H1 (cell line): ENCODE measurements around the gene ALKBH1. TPM values are rescaled to one million over a fixed set of nuclear protein-coding genes. Genes with fewer than 3 reads are reported as not detected.
A peak's percentile ranks its signal among the peaks of the same experiment; 100 is the strongest.

ENCODE experiments used
- CTCF ChIA-PET: fragments of 300-600 bp; sonication (Branson Sonifier 250); formaldehyde crosslinking; loops from one replicate; lab custom pipeline; 2021; ENCODE audit not compliant: partially characterized antibody; lab: Charles Lee
- POLR2A ChIA-PET: fragments of 300-600 bp; sonication (Branson Sonifier 250); formaldehyde crosslinking; loops from one replicate; lab custom pipeline; 2021; ENCODE audit warnings: inconsistent platforms; ENCODE audit not compliant: partially characterized antibody; lab: Charles Lee
- DNase-seq, 2 experiments: peaks; one replicate each; pipeline versions ENCODE4 v3.0.0 to v3.0.0-alpha.2; 2010 to 2022; ENCODE audit warnings: low spot score in 2 of 2, low read depth in 1 of 2, mixed read lengths in 1 of 2
- FAIRE-seq: peaks from 2 replicates; lab custom pipeline; 2011; peaks lifted over from hg19 to GRCh38; lab: Jason Lieb, UNC
- H2AFZ ChIP-seq: 2 replicates; pipeline ENCODE4 v1.8.1; 2012; ENCODE audit warnings: low read length, inconsistent platforms
- H2AK5ac ChIP-seq: 2 replicates; pipeline ENCODE4 v1.6.1; 2013; ENCODE audit warnings: low read depth, low read length
- H2BK120ac ChIP-seq: replicated peaks from 2 replicates; pipeline ENCODE3; 2013; ENCODE audit warnings: low read depth, low read length, inconsistent platforms
- H2BK12ac ChIP-seq: 2 replicates; pipeline ENCODE4 v1.6.1; 2013; ENCODE audit warnings: low read depth, low read length
- H2BK15ac ChIP-seq: 2 replicates; pipeline ENCODE4 v1.6.1; 2013; ENCODE audit warnings: low read length
- H2BK20ac ChIP-seq: 2 replicates; pipeline ENCODE4 v1.6.1; 2013; ENCODE audit warnings: low read length
- H2BK5ac ChIP-seq: 2 replicates; pipeline ENCODE4 v1.6.1; 2013; ENCODE audit warnings: low read depth, low read length
- H3K14ac ChIP-seq: 2 replicates; pipeline ENCODE4 v1.6.1; 2013; ENCODE audit warnings: inconsistent platforms; ENCODE audit not compliant: insufficient read length
- H3K18ac ChIP-seq: 2 replicates; pipeline ENCODE4 v1.6.1; 2013; ENCODE audit warnings: low read length; ENCODE audit errors: extremely low read depth
- H3K23ac ChIP-seq: 2 replicates; pipeline ENCODE4 v1.6.1; 2013; ENCODE audit warnings: inconsistent platforms; ENCODE audit not compliant: insufficient read length
- H3K23me2 ChIP-seq: 2 replicates; pipeline ENCODE4 v1.6.1; 2013; ENCODE audit warnings: low read depth, low read length
- H3K27ac ChIP-seq: 2 replicates; pipeline ENCODE4 v1.6.1; 2011; ENCODE audit warnings: low read depth, low read length, inconsistent platforms
- H3K27me3 ChIP-seq, 4 experiments: replicated peaks in 1 of 4; 1 replicate in 1 of 4; 2 replicates in 3 of 4; pipeline versions ENCODE4 v1.6.1 to v1.8.1; 2011 to 2013; ENCODE audit warnings: low read length in 3 of 4, mild to moderate bottlenecking in 3 of 4, inconsistent platforms in 2 of 4, mixed read lengths in 2 of 4, moderate library complexity in 1 of 4; ENCODE audit not compliant: control insufficient read depth in 3 of 4, insufficient read depth in 3 of 4; ENCODE audit errors: extremely low read depth in 1 of 4
- H3K36me3 ChIP-seq, 4 experiments: 2 replicates each; pipeline versions ENCODE4 v1.6.1 to v1.8.1; 2011 to 2013; ENCODE audit warnings: mild to moderate bottlenecking in 4 of 4, low read length in 3 of 4, moderate library complexity in 2 of 4, control low read depth in 1 of 4, inconsistent platforms in 1 of 4; ENCODE audit not compliant: insufficient read depth in 4 of 4, control insufficient read depth in 2 of 4
- H3K4ac ChIP-seq: replicated peaks from 2 replicates; pipeline ENCODE3; 2013; ENCODE audit warnings: low read length, low read depth, mixed read lengths, inconsistent platforms; ENCODE audit not compliant: insufficient read length
- H3K4me1 ChIP-seq, 4 experiments: replicated peaks in 1 of 4; 1 replicate in 1 of 4; 2 replicates in 3 of 4; pipeline versions ENCODE4 v1.6.1 to v1.8.1; 2011 to 2013; ENCODE audit warnings: low read length in 3 of 4, inconsistent platforms in 2 of 4, mixed read lengths in 1 of 4; ENCODE audit not compliant: insufficient read depth in 4 of 4, control insufficient read depth in 3 of 4
- H3K4me2 ChIP-seq, 2 experiments: 2 replicates each; pipeline versions ENCODE4 v1.6.1 to v1.8.1; 2011 to 2013; ENCODE audit warnings: low read depth in 2 of 2, low read length in 2 of 2, control low read depth in 1 of 2, inconsistent platforms in 1 of 2, mild to moderate bottlenecking in 1 of 2; ENCODE audit not compliant: insufficient read depth in 1 of 2
- H3K4me3 ChIP-seq, 4 experiments: fragments of 200-600, 300-600 bp in 1 of 4; sonication (generic), shearing (Covaris generic), sonication (Bioruptor Twin) in 1 of 4; 2 replicates each; pipeline versions ENCODE4 v1.5.1 to v1.8.1; 2011 to 2016; ENCODE audit warnings: low read length in 4 of 4, low read depth in 3 of 4, control low read depth in 2 of 4, inconsistent platforms in 2 of 4, mild to moderate bottlenecking in 2 of 4, mixed read lengths in 1 of 4, moderate library complexity in 1 of 4; ENCODE audit not compliant: insufficient read depth in 2 of 4; ENCODE audit errors: extremely low read depth in 1 of 4
- H3K56ac ChIP-seq: replicated peaks from 2 replicates; pipeline ENCODE3; 2013; ENCODE audit warnings: low read depth, mild to moderate bottlenecking, mixed read lengths, low read length, inconsistent platforms; ENCODE audit not compliant: insufficient read length
- H3K79me1 ChIP-seq: 2 replicates; pipeline ENCODE4 v1.6.1; 2013; ENCODE audit warnings: low read depth, low read length, control low read depth
- H3K79me2 ChIP-seq, 2 experiments: 2 replicates each; pipeline versions ENCODE4 v1.6.1 to v1.8.1; 2012 to 2013; ENCODE audit warnings: low read length in 2 of 2, mild to moderate bottlenecking in 2 of 2, inconsistent platforms in 1 of 2; ENCODE audit not compliant: insufficient read depth in 2 of 2, control insufficient read depth in 1 of 2
- H3K9ac ChIP-seq, 4 experiments: replicated peaks in 1 of 4; 1 replicate in 1 of 4; 2 replicates in 3 of 4; pipeline versions ENCODE4 v1.6.1 to v1.8.1; 2011 to 2013; ENCODE audit warnings: low read depth in 3 of 4, low read length in 3 of 4, control low read depth in 2 of 4, mild to moderate bottlenecking in 2 of 4, moderate library complexity in 2 of 4, inconsistent platforms in 1 of 4; ENCODE audit errors: extremely low read depth in 1 of 4
- H3K9me3 ChIP-seq, 2 experiments: 2 replicates each; pipeline versions ENCODE4 v1.6.1 to v1.8.1; 2012 to 2013; ENCODE audit warnings: mild to moderate bottlenecking in 2 of 2, moderate library complexity in 2 of 2, control low read depth in 1 of 2, inconsistent platforms in 1 of 2, low read depth in 1 of 2, low read length in 1 of 2, mixed read lengths in 1 of 2; ENCODE audit not compliant: insufficient read depth in 2 of 2
- H4K20me1 ChIP-seq, 2 experiments: replicated peaks in 1 of 2; 2 replicates each; pipeline versions ENCODE3 to v1.8.1; 2011 to 2013; ENCODE audit warnings: inconsistent platforms in 2 of 2, low read length in 2 of 2, mild to moderate bottlenecking in 1 of 2; ENCODE audit not compliant: insufficient read depth in 2 of 2, control insufficient read depth in 1 of 2
- H4K5ac ChIP-seq: 2 replicates; pipeline ENCODE4 v1.6.1; 2013; ENCODE audit warnings: low read length, low read depth, mixed read lengths, inconsistent platforms; ENCODE audit not compliant: insufficient read length
- H4K8ac ChIP-seq: 2 replicates; pipeline ENCODE4 v1.8.0; 2013; ENCODE audit warnings: mild to moderate bottlenecking, moderate library complexity, low read length, inconsistent platforms; ENCODE audit not compliant: insufficient read depth; ENCODE audit errors: extremely low read depth
- H4K91ac ChIP-seq: replicated peaks from 2 replicates; pipeline ENCODE3; 2013; ENCODE audit warnings: low read length, mixed read lengths, inconsistent platforms; ENCODE audit not compliant: insufficient read length
- CTBP2 ChIP-seq: IDR thresholded peaks from 2 replicates; pipeline ENCODE4 v1.7.0; 2011; ENCODE audit warnings: borderline replicate concordance, mild to moderate bottlenecking, moderate library complexity, mixed read lengths, low read length; ENCODE audit not compliant: insufficient read depth, insufficient read length
- JUN ChIP-seq: IDR thresholded peaks from 2 replicates; pipeline ENCODE4 v1.6.1; 2011; ENCODE audit warnings: low read depth, mild to moderate bottlenecking, improper control_type of control experiment, low read length
- RBBP5 ChIP-seq: IDR thresholded peaks from 2 replicates; pipeline ENCODE4 v1.7.1; 2012; ENCODE audit warnings: low read depth, mild to moderate bottlenecking, inconsistent platforms, low read length, moderate library complexity, borderline replicate concordance
- WGBS, 2 experiments: shearing (Covaris generic) in 1 of 2; methylation state at CpG; one replicate each; pipeline versions ENCODE4 v1.1.6 to v1.1.7; 2013 to 2015; ENCODE audit warnings: low lambda C conversion rate in 2 of 2, mixed read lengths in 2 of 2, inconsistent platforms in 1 of 2, low coverage in 1 of 2, missing lambda C conversion rate in 1 of 2; ENCODE audit not compliant: insufficient replicate concordance in 2 of 2, insufficient coverage in 1 of 2, insufficient read length in 1 of 2; ENCODE audit errors: extremely low coverage in 1 of 2, missing lambda C conversion rate in 1 of 2; 5-methylcytosine and 5-hydroxymethylcytosine counted together
- long read RNA-seq, 2 experiments: library from RNA in 1 of 2; library from capped mRNA in 1 of 2; stranded (forward); transcript quantifications; one replicate each; pipeline ENCODE4 v2.0.0, GENCODE V29; 2021; ENCODE audit warnings: inconsistent platforms in 1 of 2
- polyA minus RNA-seq, 3 experiments: library from RNA; depleted of rRNA, polyadenylated mRNA; stranded (reverse); fragments of >200 nt; gene quantifications; 1 replicate in 2 of 3; 2 replicates in 1 of 3; pipeline ENCODE4 v1.2.3, GENCODE V29; 2011
- polyA plus RNA-seq, 7 experiments: library from polyadenylated mRNA; depleted of rRNA in 3 of 7; stranded (reverse) in 5 of 7; unstranded in 2 of 7; fragments of >200 nt in 5 of 7; fragments of 200-250 nt in 2 of 7; gene quantifications; 1 replicate in 5 of 7; 2 replicates in 1 of 7; 4 replicates in 1 of 7; pipeline versions ENCODE4 v1.2.1 to v1.2.3, GENCODE V29; 2011 to 2013; ENCODE audit warnings: missing spikeins in 2 of 7, mixed read lengths in 2 of 7
- total RNA-seq: library from RNA; stranded (reverse); fragmentation: NEBNext Ultra II Directional; extraction: Animal tissue kit (Norgen Biotek cat#: 25700); gene quantifications from 2 replicates; pipeline ENCODE4 v1.2.1, GENCODE V29; 2021
- TF ChIP-seq, protein P1 (sequence below): IDR thresholded peaks from 2 replicates; pipeline ENCODE4 v1.6.1; 2012; ENCODE audit warnings: inconsistent platforms

The ALKBH1 gene, protein sequence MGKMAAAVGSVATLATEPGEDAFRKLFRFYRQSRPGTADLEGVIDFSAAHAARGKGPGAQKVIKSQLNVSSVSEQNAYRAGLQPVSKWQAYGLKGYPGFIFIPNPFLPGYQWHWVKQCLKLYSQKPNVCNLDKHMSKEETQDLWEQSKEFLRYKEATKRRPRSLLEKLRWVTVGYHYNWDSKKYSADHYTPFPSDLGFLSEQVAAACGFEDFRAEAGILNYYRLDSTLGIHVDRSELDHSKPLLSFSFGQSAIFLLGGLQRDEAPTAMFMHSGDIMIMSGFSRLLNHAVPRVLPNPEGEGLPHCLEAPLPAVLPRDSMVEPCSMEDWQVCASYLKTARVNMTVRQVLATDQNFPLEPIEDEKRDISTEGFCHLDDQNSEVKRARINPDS
- total RNA-seq (19.9 and 20.0 TPM in 2 replicates), polyA plus RNA-seq (2011; rRNA removed) (9.5 and 14.3 TPM in 2 replicates), polyA minus RNA-seq (2011; rRNA and poly(A)+ RNA removed) (16.7 and 19.7 TPM in 2 replicates)
- polyA plus RNA-seq (2011; cell fraction: cytosol; rRNA removed): 11.9 TPM
- polyA plus RNA-seq (2011; cell fraction: nucleus; rRNA removed): 9.4 TPM
- 10.0 to 14.0 TPM (median 12.2 TPM) in 4 replicates for polyA plus RNA-seq (2012, experiment 1 of 2)
- polyA plus RNA-seq (2012, experiment 2 of 2): 4.6 TPM
- polyA plus RNA-seq (2013, experiment 1 of 2): 10.5 TPM
- 10.7 TPM for polyA plus RNA-seq (2013, experiment 2 of 2)
- polyA minus RNA-seq (2011; cell fraction: cytosol; rRNA and poly(A)+ RNA removed): 9.5 TPM
- 8.6 TPM for polyA minus RNA-seq (2011; cell fraction: nucleus; rRNA and poly(A)+ RNA removed)
- long read RNA-seq, experiment 1, transcript ALKBH1-201 (6 exons, 2,594 nt): major isoform, 5 of 18 reads
- long read RNA-seq, experiment 1, partial matches to known transcripts: 5 of 18 reads
- long read RNA-seq, experiment 1, other reads (novel, unspliced or antisense): 8 of 18 reads
- long read RNA-seq, experiment 2, transcript ALKBH1-201 (6 exons, 2,594 nt): major isoform, 28 of 40 reads
- long read RNA-seq, experiment 2, partial matches to known transcripts: 2 of 40 reads
- long read RNA-seq, experiment 2, other reads (novel, unspliced or antisense): 10 of 40 reads

DNA sequence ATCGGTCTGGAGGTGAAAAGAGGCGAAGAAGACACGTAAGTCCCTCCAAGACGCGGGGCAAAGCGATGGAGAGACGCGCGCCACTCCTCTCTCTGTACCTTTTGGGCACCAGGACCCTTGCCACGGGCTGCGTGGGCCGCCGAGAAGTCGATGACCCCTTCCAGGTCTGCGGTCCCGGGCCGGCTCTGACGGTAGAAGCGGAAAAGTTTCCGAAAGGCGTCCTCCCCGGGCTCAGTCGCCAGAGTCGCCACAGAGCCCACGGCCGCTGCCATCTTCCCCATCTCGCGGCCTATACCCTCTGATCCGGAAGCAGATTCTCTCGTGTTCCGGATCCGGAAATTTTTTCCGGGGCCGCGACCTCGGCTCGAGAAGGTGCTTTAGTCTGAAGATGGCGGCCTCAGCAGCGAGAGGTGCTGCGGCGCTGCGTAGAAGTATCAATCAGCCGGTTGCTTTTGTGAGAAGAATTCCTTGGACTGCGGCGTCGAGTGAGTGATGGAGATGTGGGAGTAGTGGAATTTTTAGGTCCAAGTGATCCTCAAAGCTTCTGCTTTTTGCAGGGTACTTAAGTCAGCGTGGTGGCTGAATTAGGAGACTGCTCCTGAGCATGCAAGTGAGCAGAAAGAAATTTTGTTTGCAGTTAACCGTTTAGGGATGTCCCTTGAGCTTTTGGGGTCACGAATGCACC is at the start of gene ALKBH1, which contains the start of gene SLIRP:
ALKBH1 (minus strand) TSS at position 300 of the 685 bp plus-strand sequence; CDS start at position 281, 19 bp downstream.
SLIRP (plus strand) TSS at position 380 of the 685 bp plus-strand sequence; CDS start at position 389, 9 bp downstream.
- H2BK20ac ChIP-seq: no peak within 1 kb of the TSS
- H4K8ac ChIP-seq: peak within 1 kb of the TSS; percentile 94; the same call in 1 of the 2 replicates
- H3K14ac ChIP-seq: no peak within 1 kb of the TSS
- H3K36me3 ChIP-seq: peaks cover 8 to 39% (median 29%) of the 10 kb centered on the region in 4 experiments
- H3K79me2 ChIP-seq: peaks cover 36 to 75% of the 10 kb centered on the region in 2 experiments
- no peak within 1 kb of the TSS for H4K91ac ChIP-seq
- peak within 1 kb of the TSS; percentile 75 to 86 for H3K4me2 ChIP-seq
- peaks cover 6 to 11% of the 10 kb centered on the region in 2 experiments for H4K20me1 ChIP-seq
- H3K4me3 ChIP-seq: peak within 1 kb of the TSS; percentile 68 to 98 (median 94)
- H3K9ac ChIP-seq: peak within 1 kb of the TSS; percentile 88 to 98 (median 94)
- H3K56ac ChIP-seq: peak within 1 kb of the TSS; percentile 2
- H3K23ac ChIP-seq: no peak within 1 kb of the TSS
- H3K4me1 ChIP-seq: peaks cover 0 to 2% (median 1%) of the 10 kb centered on the region in 4 experiments; a peak in 2 of 7 replicates
- peaks cover 4% of the 10 kb centered on the region; the same call in 1 of the 2 replicates for H3K79me1 ChIP-seq
- H2BK15ac ChIP-seq: no peak within 1 kb of the TSS
- no peaks in the 10 kb centered on the region for H3K27me3 ChIP-seq
- peak within 1 kb of the TSS; percentile 85 for H3K27ac ChIP-seq
- peaks cover 8% of the 10 kb centered on the region for H3K23me2 ChIP-seq
- WGBS, 2 experiments: 3% methylated on average over 49 of the region's 49 CpGs; no CpG with 5 or more reads in 1 of the 2 experiments
- H2BK120ac ChIP-seq: no peak within 1 kb of the TSS
- peak within 1 kb of the TSS; percentile 12 for H3K4ac ChIP-seq
- H2AK5ac ChIP-seq: peak within 1 kb of the TSS; percentile 54; the same call in 1 of the 2 replicates
- no peaks in the 10 kb centered on the region for H3K9me3 ChIP-seq
- H2BK12ac ChIP-seq: no peak within 1 kb of the TSS
- CTCF ChIA-PET: interaction anchor here (0.9 to 1.2 kb wide), 2 partner anchors 52 to 248 kb away, joined by 3 to 4 read pairs; no protein-coding TSS in a partner anchor
- 0 out of 2 replicates have a peak within 1 kb of the TSS, but pooled peaks have one; percentile 70 for H2AFZ ChIP-seq
- DNase-seq (peak; percentile 36 to 83), FAIRE-seq (no peak)
- H4K5ac ChIP-seq: peak within 1 kb of the TSS; percentile 85
- no peak within 1 kb of the TSS for H3K18ac ChIP-seq
- peak within 1 kb of the TSS; percentile 55 for H2BK5ac ChIP-seq
- POLR2A ChIA-PET: interaction anchor here (1.0 to 2.3 kb wide), 6 partner anchors 10 to 251 kb away, joined by 3 to 15 read pairs (median 7); partner anchors contain the start of genes SNW1 and VIPAS39
- TF ChIP-seq JUN (no peak), RBBP5 (peak; percentile 90), CTBP2 (no peak)
- TF ChIP-seq, protein P1, sequence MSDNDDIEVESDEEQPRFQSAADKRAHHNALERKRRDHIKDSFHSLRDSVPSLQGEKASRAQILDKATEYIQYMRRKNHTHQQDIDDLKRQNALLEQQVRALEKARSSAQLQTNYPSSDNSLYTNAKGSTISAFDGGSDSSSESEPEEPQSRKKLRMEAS: no peak
